Vagina (tissue), 2 donors: ENCODE measurements around the gene PPAT. TPM values are rescaled to one million over a fixed set of nuclear protein-coding genes. Genes with fewer than 3 reads are reported as not detected.
A peak's percentile ranks its signal among the peaks of the same experiment; 100 is the strongest.

Experiments
- DNase-seq, 2 donors: peaks; one replicate each; pipeline ENCODE4 v3.0.0-alpha.2; 2017; ENCODE audit errors: extremely low spot score in 2 of 2
- H3K27ac ChIP-seq: fragments of 200-600 bp; sonication (generic); one replicate; pipeline ENCODE4 v1.5.1; 2019
- H3K27me3 ChIP-seq: fragments of 200-600 bp; sonication (generic); one replicate; pipeline ENCODE4 v1.5.1; 2019
- H3K36me3 ChIP-seq, 2 donors: fragments of 200-600 bp; sonication (generic); one replicate each; pipeline ENCODE4 v1.5.1; 2017 to 2019
- H3K4me1 ChIP-seq: fragments of 200-600 bp; sonication (generic); one replicate; pipeline ENCODE4 v1.5.1; 2019
- H3K4me3 ChIP-seq, 2 donors: fragments of 200-600 bp; sonication (generic); 1 replicate in 1 of 2; 2 replicates in 1 of 2; pipeline ENCODE4 v1.5.1; 2016 to 2019
- H3K9me3 ChIP-seq: fragments of 200-600 bp; sonication (generic); one replicate; pipeline ENCODE4 v1.5.1; 2019
- POLR2A ChIP-seq, 2 donors: fragments of 450-650 bp; IDR thresholded peaks; one replicate each; pipeline ENCODE4 v1.6.1; 2017; ENCODE audit warnings: antibody characterized with exemption in 2 of 2, mild to moderate bottlenecking in 2 of 2, moderate library complexity in 2 of 2
- POLR2AphosphoS5 ChIP-seq, 2 donors: sonication (generic); formaldehyde crosslinking; IDR thresholded peaks; one replicate each; pipeline ENCODE4 v1.9.0; 2017; ENCODE audit warnings: antibody characterized with exemption in 2 of 2, mild to moderate bottlenecking in 2 of 2, low read depth in 1 of 2; ENCODE audit not compliant: insufficient read depth in 1 of 2
- intact Hi-C: fragments of 100-400 bp; cut with DNase I; formaldehyde crosslinking; loops from one replicate; pipeline ENCODE4 v1.15.1; 2023
- total RNA-seq: library from RNA; depleted of rRNA; stranded (reverse); fragments of >200 nt; gene quantifications from one replicate; pipeline ENCODE4 v1.2.3, GENCODE V29; 2016
- TF ChIP-seq, protein P1 (sequence below), 3 experiments: fragments of 450-650 bp in 2 of 3; fragments of 200-600 bp in 1 of 3; sonication (generic) in 1 of 3; IDR thresholded peaks; one replicate each; pipeline ENCODE4 v1.5.1; 2017 to 2019; ENCODE audit warnings: antibody characterized with exemption in 3 of 3, mild to moderate bottlenecking in 2 of 3, moderate library complexity in 2 of 3

PPAT gene
- total RNA-seq, 1 donor from 2014 or later: 3.7 TPM

DNA sequence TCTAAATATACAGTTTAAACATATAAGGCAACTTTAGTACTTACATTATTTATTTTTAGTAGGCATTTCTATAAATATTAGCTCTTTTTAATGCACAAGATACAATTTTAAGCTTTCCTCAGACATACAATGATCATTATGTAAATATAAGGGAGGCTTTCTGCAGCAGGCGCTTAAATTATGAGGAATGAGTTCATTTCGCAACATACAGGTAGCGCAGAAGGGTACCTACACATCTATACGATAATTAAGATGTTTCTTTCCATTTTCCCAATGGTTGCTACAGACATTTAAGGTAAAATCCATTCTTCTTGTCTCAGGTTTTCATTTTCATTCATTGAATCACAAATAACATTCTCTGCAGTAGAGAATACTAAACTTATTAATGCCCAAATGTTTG, 49.3 kb downstream of the PPAT start:
- TF ChIP-seq, protein P1, sequence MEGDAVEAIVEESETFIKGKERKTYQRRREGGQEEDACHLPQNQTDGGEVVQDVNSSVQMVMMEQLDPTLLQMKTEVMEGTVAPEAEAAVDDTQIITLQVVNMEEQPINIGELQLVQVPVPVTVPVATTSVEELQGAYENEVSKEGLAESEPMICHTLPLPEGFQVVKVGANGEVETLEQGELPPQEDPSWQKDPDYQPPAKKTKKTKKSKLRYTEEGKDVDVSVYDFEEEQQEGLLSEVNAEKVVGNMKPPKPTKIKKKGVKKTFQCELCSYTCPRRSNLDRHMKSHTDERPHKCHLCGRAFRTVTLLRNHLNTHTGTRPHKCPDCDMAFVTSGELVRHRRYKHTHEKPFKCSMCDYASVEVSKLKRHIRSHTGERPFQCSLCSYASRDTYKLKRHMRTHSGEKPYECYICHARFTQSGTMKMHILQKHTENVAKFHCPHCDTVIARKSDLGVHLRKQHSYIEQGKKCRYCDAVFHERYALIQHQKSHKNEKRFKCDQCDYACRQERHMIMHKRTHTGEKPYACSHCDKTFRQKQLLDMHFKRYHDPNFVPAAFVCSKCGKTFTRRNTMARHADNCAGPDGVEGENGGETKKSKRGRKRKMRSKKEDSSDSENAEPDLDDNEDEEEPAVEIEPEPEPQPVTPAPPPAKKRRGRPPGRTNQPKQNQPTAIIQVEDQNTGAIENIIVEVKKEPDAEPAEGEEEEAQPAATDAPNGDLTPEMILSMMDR (IDR thresholded peaks at IDR 0.05): no peak
- TF ChIP-seq POLR2AphosphoS5 (IDR thresholded peaks at IDR 0.05; ENCODE audit: insufficient read depth in 1 of 2, low read depth in 1 of 2): no peak
- TF ChIP-seq POLR2A (IDR thresholded peaks at IDR 0.05): no peak

DNA sequence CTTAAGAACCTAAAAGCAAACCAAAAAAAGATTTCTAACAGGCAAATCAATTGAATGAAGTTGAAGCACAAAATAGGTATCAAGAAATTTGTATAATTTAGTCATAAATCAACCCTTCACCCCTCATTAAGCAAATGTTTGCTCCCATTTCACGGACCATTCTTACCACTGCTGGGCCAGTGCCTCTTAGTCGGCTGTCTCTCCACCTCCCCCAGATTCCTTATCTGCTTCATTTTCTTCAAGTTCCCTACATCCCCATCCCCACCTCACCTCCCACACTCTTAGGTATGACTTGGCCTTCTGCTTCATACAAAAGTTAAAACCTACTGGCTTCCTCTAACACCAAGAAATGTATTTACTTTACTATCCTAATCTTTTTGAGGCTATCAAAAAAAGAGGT, 60.0 kb downstream of the PPAT start:
- H3K36me3 ChIP-seq: no peaks in the 10 kb centered on the region
- no peaks in the 10 kb centered on the region for H3K27me3 ChIP-seq
- H3K27ac ChIP-seq: no peak overlapping the region
- TF ChIP-seq POLR2AphosphoS5 (IDR thresholded peaks at IDR 0.05; ENCODE audit: insufficient read depth in 1 of 2, low read depth in 1 of 2) (no peak), POLR2A (IDR thresholded peaks at IDR 0.05) (no peak)
- TF ChIP-seq, protein P1 (IDR thresholded peaks at IDR 0.05): no peak
- no peak for DNase-seq
- no peak overlapping the region for H3K4me3 ChIP-seq
- intact Hi-C loops: no loop called here
- H3K9me3 ChIP-seq: no peaks in the 10 kb centered on the region
- H3K4me1 ChIP-seq: no peaks in the 10 kb centered on the region

More for the DNA sequence above, 49.3 kb downstream of the PPAT start:
- H3K4me1 ChIP-seq: peaks cover 22% of the 10 kb centered on the region
- no peak overlapping the region for H3K27ac ChIP-seq
- H3K36me3 ChIP-seq: no peaks in the 10 kb centered on the region
- peak overlapping the region in 1 of 2 donors; percentile 54 for H3K4me3 ChIP-seq
- DNase-seq: no peak
- H3K27me3 ChIP-seq: no peaks in the 10 kb centered on the region
- no peaks in the 10 kb centered on the region for H3K9me3 ChIP-seq
- intact Hi-C loops: loop anchor here (10.0 kb wide), 1 partner anchor 49 kb away; the partner anchor contains the start of genes PAICS and PPAT

DNA sequence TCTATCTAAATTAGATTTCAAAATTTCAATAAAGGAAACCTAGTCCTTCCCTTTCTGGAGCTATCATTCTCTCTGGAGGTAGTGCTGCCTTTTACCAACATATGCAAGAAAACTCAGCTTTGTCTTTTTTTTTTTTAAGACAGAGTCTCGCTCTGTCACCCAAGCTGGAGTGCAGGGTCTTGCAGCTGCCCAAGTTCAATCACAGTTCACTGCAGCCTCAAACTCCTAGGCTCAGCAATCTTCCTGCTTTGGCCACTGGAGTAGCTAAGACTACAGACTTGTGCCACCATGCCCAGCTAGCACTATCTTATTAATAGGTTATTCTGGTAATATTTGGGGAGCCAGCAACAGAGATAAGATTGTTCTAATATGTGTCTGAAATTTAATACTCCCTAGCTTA, 60.5 kb downstream of the PPAT start:
- Histone ChIP-seq H3K27me3 (no peaks in the 10 kb centered on the region), H3K9me3 (no peaks in the 10 kb centered on the region), H3K4me3 (no peak overlapping the region), H3K36me3 (no peaks in the 10 kb centered on the region), H3K4me1 (no peaks in the 10 kb centered on the region), H3K27ac (no peak overlapping the region)
- TF ChIP-seq, protein P1 (IDR thresholded peaks at IDR 0.05): no peak
- TF ChIP-seq POLR2A (IDR thresholded peaks at IDR 0.05): no peak
- no peak for TF ChIP-seq POLR2AphosphoS5 (IDR thresholded peaks at IDR 0.05; ENCODE audit: insufficient read depth in 1 of 2, low read depth in 1 of 2)
- intact Hi-C loops: no loop called here
- DNase-seq: no peak

DNA sequence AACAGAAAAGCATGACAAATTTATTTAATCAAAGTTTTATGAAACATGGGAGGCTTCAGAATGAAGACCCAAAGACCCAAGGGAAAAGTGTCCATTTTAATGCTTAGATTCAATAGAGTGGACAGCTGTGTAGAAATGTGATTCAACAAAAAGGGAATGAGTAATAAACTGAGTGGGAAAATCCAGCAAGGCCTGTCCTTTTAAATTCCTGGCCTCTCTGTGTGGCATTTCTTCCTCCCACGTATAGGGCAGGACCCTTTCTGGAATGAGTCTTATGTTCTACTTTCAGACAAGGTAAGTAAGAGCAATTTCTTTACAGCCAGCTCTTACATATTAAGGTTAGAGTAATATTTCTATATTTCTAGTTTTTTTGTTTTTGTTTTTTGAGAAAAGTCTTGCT, 62.6 kb downstream of the PPAT start:
- no peaks in the 10 kb centered on the region for H3K4me1 ChIP-seq
- no peaks in the 10 kb centered on the region for H3K27me3 ChIP-seq
- no peaks in the 10 kb centered on the region for H3K36me3 ChIP-seq
- intact Hi-C loops: no loop called here
- no peak overlapping the region for H3K4me3 ChIP-seq
- TF ChIP-seq POLR2AphosphoS5 (IDR thresholded peaks at IDR 0.05; ENCODE audit: insufficient read depth in 1 of 2, low read depth in 1 of 2) (no peak), POLR2A (IDR thresholded peaks at IDR 0.05) (no peak)
- TF ChIP-seq, protein P1 (IDR thresholded peaks at IDR 0.05): no peak
- H3K9me3 ChIP-seq: no peaks in the 10 kb centered on the region
- no peak overlapping the region for H3K27ac ChIP-seq
- no peak for DNase-seq

- Histone ChIP-seq H3K4me3 (no peak overlapping the region), H3K9me3 (no peaks in the 10 kb centered on the region), H3K36me3 (no peaks in the 10 kb centered on the region), H3K4me1 (no peaks in the 10 kb centered on the region), H3K27ac (no peak overlapping the region), H3K27me3 (no peaks in the 10 kb centered on the region)
- intact Hi-C loops: no loop called here
- no peak for DNase-seq
- TF ChIP-seq, protein P1 (IDR thresholded peaks at IDR 0.05): no peak
- no peak for TF ChIP-seq POLR2AphosphoS5 (IDR thresholded peaks at IDR 0.05; ENCODE audit: insufficient read depth in 1 of 2, low read depth in 1 of 2)
- TF ChIP-seq POLR2A (IDR thresholded peaks at IDR 0.05): no peak
Observed at GRCh38 chr4:56371426-56372220, 63.8 kb downstream of the PPAT start.
